ENCODE measurements around the gene SLC25A22. TPM values are rescaled to one million over a fixed set of nuclear protein-coding genes. Genes with fewer than 3 reads are reported as not detected.
A peak's percentile ranks its signal among the peaks of the same experiment; 100 is the strongest.

Gene SLC25A22
- total RNA-seq, 1 experiment from 2014 or later = 25.2 TPM

DNA sequence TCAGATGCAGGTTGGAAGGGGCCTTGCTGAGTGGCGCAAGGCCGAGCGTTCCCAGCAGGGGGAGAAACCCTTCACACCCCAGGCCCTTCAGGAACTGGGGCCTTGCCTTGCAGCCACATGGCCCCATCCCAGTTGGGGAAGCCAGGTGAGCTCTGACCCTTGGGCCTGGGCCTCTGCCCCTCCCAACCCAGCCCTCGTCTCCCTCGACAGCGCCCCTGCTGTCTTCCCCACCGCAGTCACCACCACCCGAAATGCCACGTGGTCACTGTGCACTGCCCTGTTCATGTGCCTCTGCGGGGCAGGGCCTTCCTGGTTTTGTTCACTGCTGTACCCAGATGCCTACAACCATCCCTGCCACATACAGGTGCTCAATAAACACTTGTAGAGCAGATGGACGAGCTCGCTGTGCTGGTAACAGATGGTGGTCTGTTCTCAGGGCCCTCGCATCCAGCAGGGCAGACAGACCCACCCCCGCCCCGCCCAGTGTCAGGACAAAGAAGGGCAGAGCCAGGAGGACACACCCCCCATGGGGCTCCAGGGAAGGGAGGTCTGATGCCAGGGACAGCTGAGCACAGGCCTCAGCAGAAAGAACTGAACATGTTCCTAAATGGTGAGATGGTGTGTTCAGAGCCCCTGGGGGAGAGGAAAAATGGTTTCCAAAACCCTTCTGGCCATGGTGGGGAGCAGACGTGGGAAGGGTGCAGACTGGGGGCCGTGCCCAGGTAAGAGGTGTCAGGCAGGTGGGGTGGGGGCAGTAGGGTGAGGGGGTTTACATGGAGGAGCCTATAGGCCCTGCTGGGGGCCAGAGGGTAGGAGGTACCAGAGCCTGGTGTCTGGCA lies 40.6 kb upstream of the SLC25A22 start:
- Histone ChIP-seq H3K36me3 (replicated peaks; ENCODE audit: control insufficient read depth, insufficient read depth, low read length) (peaks cover 16% of the 10 kb centered on the region), H3K4me3 (ENCODE audit: insufficient read depth, low read depth, low read length) (no peak overlapping the region), H3K27me3 (ENCODE audit: control insufficient read depth, insufficient read depth, low read length) (no peaks in the 10 kb centered on the region)
- peak; percentile 90 for DNase-seq

DNA sequence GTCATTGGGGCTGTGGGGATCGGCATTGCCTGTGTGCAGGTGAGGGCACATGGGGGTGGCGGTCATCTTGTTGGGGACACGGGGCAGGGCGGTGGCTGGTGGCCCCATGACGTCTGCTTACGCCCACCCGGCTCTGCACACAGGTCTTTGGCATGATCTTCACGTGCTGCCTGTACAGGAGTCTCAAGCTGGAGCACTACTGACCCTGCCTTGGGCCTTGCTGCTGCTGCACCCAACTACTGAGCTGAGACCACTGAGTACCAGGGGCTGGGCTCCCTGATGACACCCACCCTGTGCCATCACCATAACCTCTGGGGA lies 39.9 kb upstream of the SLC25A22 start:
- Histone ChIP-seq H3K36me3 (replicated peaks; ENCODE audit: control insufficient read depth, insufficient read depth, low read length) (peaks cover 16% of the 10 kb centered on the region), H3K4me3 (ENCODE audit: insufficient read depth, low read depth, low read length) (no peak overlapping the region), H3K27me3 (ENCODE audit: control insufficient read depth, insufficient read depth, low read length) (no peaks in the 10 kb centered on the region)
- no peak for DNase-seq

DNA sequence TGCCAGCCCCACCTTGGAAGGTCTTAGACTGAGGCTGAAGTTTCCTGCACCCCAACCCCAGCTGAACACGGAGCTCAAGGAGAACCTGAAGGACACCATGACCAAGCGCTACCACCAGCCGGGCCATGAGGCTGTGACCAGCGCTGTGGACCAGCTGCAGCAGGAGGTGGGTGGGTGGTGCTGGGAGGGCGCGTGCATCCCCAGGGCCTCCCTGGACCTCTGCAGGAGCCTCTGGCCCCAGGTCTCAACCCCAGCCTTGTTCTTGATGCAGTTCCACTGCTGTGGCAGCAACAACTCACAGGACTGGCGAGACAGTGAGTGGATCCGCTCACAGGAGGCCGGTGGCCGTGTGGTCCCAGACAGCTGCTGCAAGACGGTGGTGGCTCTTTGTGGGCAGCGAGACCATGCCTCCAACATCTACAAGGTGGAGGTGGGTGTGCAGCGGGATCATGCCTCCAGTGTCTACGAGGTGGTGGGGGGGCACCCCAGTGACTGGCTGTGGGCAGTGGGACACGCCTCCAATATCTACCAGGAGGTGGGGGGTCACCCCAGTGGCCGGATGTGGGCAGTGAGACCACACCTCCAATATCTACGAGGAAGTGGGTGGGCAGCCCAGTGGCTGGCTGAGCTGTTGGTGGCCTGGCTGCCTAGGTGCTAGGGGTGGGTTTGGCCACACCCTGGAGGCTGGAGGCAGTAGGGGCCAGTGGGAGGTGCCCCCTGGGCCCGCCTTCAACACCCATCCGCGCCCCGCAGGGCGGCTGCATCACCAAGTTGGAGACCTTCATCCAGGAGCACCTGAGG lies 39.3 kb upstream of the SLC25A22 start:
- H3K36me3 ChIP-seq (replicated peaks; ENCODE audit: control insufficient read depth, insufficient read depth, low read length) = peaks cover 16% of the 10 kb centered on the region

DNA sequence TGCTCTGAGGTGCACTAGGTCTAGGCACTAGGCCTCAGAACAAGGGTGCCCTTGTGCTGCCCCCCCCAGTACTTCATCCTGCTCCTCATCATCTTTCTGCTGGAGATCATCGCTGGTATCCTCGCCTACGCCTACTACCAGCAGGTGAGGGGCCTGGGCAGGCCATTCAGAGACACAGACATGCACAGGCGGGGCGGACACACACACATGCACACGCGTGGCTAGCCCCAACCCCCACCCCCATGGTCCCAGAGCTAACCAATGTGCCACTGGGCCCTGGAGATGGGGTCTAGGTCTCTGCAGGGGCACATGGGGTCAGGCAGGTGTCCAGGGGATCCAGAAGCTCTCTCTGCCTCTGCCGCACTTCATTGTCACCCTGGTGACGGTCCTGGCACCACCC lies 38.6 kb upstream of the SLC25A22 start:
- Histone ChIP-seq H3K36me3 (replicated peaks; ENCODE audit: control insufficient read depth, insufficient read depth, low read length) (peaks cover 16% of the 10 kb centered on the region), H3K27me3 (ENCODE audit: control insufficient read depth, insufficient read depth, low read length) (peaks cover 8% of the 10 kb centered on the region), H3K4me3 (ENCODE audit: insufficient read depth, low read depth, low read length) (no peak overlapping the region)
- DNase-seq = no peak

More for the DNA sequence above, 39.3 kb upstream of the SLC25A22 start:
- DNase-seq = no peak
- Histone ChIP-seq H3K27me3 (ENCODE audit: control insufficient read depth, insufficient read depth, low read length) (peaks cover 1% of the 10 kb centered on the region; the same call in 1 of the 2 replicates), H3K4me3 (ENCODE audit: insufficient read depth, low read depth, low read length) (no peak overlapping the region)

DNA sequence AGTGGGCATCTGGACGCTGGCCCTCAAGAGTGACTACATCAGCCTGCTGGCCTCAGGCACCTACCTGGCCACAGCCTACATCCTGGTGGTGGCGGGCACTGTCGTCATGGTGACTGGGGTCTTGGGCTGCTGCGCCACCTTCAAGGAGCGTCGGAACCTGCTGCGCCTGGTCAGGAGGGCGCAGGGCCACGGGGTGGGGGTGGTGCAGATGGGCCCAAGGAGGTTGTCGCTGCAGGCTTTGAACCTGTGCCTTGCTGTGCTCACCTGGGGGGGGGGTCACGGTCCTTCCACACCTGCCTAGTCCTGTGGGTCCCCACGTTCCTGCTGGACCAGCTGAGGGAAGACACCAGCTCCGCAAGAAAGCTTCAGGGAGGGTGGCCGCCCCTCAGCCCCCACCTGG lies 38.2 kb upstream of the SLC25A22 start:
- no peak overlapping the region for H3K4me3 ChIP-seq (ENCODE audit: insufficient read depth, low read depth, low read length)
- DNase-seq = no peak
- H3K27me3 ChIP-seq (ENCODE audit: control insufficient read depth, insufficient read depth, low read length) = peaks cover 12% of the 10 kb centered on the region
- H3K36me3 ChIP-seq (replicated peaks; ENCODE audit: control insufficient read depth, insufficient read depth, low read length) = peaks cover 16% of the 10 kb centered on the region

DNA sequence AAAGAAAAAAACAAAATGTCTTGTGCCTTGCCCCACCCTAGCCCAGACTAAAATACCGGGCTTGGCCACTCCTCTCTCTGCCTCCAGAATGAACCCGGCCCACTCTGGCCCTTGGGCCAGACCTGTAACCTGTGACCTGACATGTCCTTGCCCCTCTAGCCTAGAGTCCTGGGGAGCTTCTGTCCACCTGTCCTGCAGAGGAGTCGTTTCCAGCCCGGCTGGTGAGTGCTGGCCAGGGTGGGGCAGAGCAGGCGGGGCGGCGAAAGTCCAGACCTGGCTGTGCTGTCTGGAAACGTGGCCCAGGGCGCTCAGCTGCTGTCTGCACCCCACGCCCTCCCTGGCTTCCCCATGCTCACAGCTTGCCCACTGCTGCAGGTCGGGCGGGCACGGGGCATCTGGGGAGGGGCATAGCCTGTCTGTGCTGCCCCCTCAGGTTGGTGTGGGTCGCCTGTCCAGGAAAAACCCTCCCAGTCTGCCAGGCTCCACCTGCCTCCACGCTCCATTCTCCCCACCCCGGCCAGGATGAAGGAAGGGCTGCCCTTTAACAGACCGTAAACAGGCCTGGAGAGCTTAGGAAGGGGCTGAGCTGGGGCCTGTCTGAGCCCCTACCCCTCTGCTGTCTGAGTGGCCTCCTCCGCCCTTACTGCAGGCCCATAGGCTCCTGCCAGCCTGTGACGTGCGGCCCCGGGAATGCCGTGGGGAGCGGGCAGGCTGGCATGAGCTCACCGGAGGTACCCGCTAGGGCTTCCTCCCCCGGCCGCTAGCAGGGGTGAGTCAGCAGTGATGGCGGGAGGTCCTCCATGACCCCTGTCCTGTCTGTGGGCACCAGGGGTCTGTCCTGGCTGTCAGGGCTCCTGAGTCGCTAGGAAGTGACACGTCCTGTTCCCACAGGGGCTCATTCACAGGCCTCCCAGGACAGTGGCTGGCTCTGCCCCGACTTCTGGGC lies 36.6 kb upstream of the SLC25A22 start:
- no peak overlapping the region for H3K4me3 ChIP-seq (ENCODE audit: insufficient read depth, low read depth, low read length)
- H3K36me3 ChIP-seq (replicated peaks; ENCODE audit: control insufficient read depth, insufficient read depth, low read length) = peaks cover 8% of the 10 kb centered on the region
- peaks cover 25% of the 10 kb centered on the region for H3K27me3 ChIP-seq (ENCODE audit: control insufficient read depth, insufficient read depth, low read length)
- no peak for DNase-seq

DNA sequence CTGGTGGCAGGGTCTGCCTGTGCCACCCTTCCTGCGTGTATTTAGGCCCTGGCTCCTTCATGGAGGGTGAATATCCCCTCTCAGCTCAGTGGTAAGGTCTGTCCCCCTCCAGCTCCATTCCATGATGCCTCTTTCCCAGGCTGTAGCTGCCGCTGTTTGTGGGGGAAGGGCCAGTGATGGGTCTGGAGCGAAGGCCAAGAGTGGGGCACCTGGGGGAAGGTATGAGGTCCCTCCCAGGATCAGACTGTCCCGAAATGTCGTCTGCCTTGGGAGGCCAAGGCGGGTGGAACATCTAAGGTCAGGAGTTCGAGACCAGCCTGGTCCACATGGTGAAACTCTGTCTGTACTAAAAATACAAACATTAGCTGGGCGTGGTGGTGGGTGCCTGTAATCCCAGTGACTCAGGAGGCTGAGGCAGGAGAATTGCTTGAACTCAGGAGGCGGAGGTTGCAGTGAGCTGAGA lies 35.8 kb upstream of the SLC25A22 start:
- H3K4me3 ChIP-seq (ENCODE audit: insufficient read depth, low read depth, low read length) = peak overlapping the region; percentile 74
- DNase-seq = no peak
- peaks cover 4% of the 10 kb centered on the region for H3K36me3 ChIP-seq (replicated peaks; ENCODE audit: control insufficient read depth, insufficient read depth, low read length)
- H3K27me3 ChIP-seq (ENCODE audit: control insufficient read depth, insufficient read depth, low read length) = peaks cover 32% of the 10 kb centered on the region

DNA sequence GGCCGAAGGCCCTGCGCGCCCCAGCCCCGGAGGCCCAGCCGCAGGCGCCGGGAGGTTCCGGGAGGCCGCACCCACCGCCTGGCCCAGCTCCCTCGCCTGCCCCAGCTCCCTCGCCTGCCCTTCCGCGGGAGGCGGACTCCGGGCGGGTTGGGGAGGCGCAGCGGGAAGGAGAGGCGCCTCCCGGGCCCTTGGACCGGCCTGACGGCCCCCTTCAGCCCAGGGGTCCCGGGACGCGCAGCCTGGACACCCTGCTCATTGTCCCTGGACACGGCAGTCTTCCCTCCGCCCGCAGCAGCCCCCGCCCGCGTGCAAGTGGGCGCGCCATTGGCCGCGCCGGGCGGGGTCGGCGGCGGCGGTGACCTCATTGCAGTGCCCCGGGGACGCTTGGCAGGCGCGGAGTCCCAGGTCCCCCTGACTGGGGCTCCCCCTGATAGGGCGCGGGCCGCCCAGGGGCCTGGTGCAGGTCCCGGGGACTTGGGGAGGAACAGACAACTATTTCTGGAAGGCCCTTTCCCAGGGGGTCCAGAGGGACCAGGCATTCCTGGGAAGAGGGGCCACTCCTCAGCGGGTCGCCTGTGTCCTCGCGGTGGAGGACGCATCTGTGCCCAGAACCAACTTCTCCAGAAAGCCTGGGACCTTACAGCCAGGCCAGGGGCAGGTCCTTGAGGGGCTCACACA lies 35.2 kb upstream of the SLC25A22 start:
- H3K36me3 ChIP-seq (replicated peaks; ENCODE audit: control insufficient read depth, insufficient read depth, low read length) = peaks cover 3% of the 10 kb centered on the region
- peak; percentile 85 for DNase-seq
- peak overlapping the region; percentile 74 for H3K4me3 ChIP-seq (ENCODE audit: insufficient read depth, low read depth, low read length)
- peaks cover 38% of the 10 kb centered on the region for H3K27me3 ChIP-seq (ENCODE audit: control insufficient read depth, insufficient read depth, low read length)

DNA sequence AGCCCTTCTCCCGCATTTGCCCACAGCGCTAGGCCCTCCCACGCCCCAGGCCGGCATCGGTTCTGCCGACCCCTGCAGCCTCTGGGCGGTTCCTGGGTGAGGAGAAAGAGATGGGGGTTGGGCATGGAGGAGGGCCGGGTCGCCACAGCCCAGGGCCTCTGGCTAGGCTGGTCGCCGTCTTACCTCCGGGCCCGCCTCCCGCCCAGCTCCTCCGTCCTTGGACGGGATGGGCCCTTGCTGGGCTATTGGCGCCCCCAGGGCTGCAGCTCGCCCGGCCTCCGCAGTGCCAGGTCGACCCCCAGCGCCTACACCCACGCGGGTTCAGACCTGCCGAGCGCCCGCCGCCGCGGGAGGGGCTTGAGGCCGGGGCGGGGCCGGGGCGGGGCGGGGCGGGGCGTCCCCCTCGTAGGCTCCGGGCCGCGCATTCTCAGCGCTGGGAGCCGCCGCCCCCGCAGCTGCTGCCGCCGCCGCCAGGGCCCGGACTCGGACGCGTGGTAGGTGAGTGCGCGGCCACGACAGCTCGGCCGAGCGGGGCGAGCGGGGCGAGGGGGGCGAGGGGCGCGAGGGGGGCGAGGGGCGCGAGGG lies 34.5 kb upstream of the SLC25A22 start, which contains the start of gene CD151:
Gene CD151, plus strand, starts transcription at position 424 of the 585 bp plus-strand sequence. CDS start 3,118 bp downstream, outside the sequence.
- peaks cover 3% of the 10 kb centered on the region; the same call in 1 of the 2 replicates for H3K36me3 ChIP-seq (replicated peaks; ENCODE audit: control insufficient read depth, insufficient read depth, low read length)
- DNase-seq = peak; percentile 95
- H3K27me3 ChIP-seq (ENCODE audit: control insufficient read depth, insufficient read depth, low read length) = peaks cover 40% of the 10 kb centered on the region
- H3K4me3 ChIP-seq (ENCODE audit: insufficient read depth, low read depth, low read length) = peak within 1 kb of the TSS; percentile 74

DNA sequence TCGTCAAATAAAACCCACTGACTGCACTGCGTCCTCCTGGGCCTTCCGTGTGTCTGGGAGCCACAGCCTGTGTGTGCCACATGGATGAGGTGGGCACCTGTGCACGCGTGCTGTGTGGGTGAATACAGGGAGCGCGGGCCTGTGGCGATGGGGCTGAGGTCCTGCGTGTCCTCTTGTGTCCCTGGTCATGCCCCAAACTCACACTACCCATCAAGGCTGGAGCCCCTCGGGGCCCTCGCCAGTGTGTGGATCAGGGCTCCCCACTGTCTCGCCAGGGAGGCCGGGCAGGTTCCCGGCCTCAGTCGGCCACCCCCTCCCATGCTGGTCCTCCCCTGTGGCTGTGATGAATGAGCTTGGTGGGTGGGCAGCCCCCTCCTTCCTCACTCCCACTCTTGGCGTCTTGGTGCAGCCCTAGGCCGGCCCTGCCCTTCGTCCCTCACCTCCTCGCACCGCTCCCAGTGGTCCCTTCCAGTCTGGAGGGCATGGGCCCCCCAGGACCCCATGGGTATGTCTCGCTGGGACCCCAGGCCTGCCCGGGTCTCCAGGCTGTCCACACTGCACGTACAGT lies 34.0 kb upstream of the SLC25A22 start:
- H3K27me3 ChIP-seq (ENCODE audit: control insufficient read depth, insufficient read depth, low read length) = peaks cover 44% of the 10 kb centered on the region
- H3K36me3 ChIP-seq (replicated peaks; ENCODE audit: control insufficient read depth, insufficient read depth, low read length) = peaks cover 1% of the 10 kb centered on the region; the same call in 1 of the 2 replicates
- H3K4me3 ChIP-seq (ENCODE audit: insufficient read depth, low read depth, low read length) = peak overlapping the region; percentile 54
- no peak for DNase-seq

DNA sequence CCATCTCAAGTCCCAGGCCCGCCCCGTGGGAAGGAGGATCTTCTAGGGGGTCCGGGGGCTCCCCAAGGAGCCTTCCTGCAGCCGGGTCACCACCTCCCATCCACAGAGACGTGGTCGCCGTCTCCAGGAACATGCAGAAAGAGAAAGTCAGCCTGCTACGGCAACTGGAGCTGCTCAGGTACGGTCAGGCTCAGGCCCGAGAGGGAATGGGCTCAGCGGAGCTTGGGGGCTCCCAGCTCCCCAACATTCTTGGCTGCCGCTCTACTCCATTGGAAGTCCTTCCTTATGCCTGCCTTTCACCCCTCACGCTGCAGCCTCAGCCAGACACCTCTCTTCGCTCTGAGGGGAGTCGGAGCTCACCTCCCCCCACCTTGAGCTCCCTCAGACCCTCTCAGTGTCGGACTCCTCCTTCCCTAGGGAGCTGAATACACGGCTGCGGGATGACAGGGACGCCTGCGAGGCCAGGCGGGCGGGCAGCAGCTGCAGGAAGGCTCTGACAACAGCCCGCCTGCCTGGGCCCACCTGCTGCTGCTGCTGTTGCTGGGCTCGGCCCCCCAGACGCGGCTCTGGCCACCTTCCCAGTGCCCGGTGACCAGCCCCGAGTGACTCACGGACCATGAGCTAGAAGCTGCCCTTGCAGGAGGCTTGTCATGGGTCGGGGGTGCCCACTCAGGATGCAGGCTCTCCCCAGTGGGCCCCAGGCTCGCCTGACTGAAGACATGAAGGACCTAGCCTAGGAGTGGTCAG lies 33.2 kb upstream of the SLC25A22 start:
- DNase-seq = no peak
- H3K4me3 ChIP-seq (ENCODE audit: insufficient read depth, low read depth, low read length) = peak overlapping the region; percentile 62
- H3K27me3 ChIP-seq (ENCODE audit: control insufficient read depth, insufficient read depth, low read length) = peaks cover 51% of the 10 kb centered on the region
- no peaks in the 10 kb centered on the region for H3K36me3 ChIP-seq (replicated peaks; ENCODE audit: control insufficient read depth, insufficient read depth, low read length)

DNA sequence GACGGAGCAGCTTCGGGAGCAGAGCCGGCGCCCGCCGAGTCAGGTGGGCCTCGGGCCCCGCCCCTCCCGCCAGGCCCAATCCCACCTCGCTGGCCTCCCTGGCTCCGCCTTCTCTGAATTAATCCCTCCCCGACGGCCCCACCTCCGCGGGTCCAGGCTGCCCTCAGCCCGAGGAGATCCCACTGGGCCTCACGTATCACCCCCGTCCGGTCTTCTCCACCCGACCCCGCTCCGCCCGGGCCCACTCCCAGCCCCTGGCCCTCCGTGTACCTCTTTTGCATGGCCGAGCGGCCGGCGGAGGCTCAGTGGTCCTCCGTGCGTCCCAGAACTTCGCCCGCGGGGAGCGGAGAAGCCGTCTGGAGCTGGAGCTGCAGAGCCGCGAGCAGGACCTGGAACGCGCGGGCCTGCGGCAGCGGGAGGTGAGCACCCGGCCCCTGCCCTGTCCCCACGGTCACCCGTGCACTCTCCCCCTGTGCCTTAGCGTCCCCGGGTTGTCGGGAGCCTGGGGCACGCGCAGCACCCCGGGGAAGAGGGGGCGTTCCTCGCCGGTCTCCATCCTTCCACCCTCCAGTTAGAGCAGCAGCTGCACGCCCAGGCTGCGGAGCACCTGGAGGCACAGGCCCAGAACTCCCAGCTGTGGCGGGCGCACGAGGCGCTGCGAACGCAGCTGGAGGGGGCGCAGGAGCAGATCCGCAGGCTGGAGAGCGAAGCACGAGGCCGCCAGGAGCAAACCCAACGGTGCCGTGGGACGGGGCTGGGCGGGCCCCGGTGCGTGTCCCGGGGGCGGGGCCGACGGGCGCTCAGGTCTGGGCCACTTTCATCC lies 32.4 kb upstream of the SLC25A22 start:
- H3K36me3 ChIP-seq (replicated peaks; ENCODE audit: control insufficient read depth, insufficient read depth, low read length) = no peaks in the 10 kb centered on the region
- peak overlapping the region; percentile 62 for H3K4me3 ChIP-seq (ENCODE audit: insufficient read depth, low read depth, low read length)
- peak; percentile 99 for DNase-seq
- H3K27me3 ChIP-seq (ENCODE audit: control insufficient read depth, insufficient read depth, low read length) = peaks cover 53% of the 10 kb centered on the region

All from H7 (cell line).